H9 (cell line): ENCODE measurements around the gene FAM227B. TPM values are rescaled to one million over a fixed set of nuclear protein-coding genes. Genes with fewer than 3 reads are reported as not detected.

ENCODE experiments used
- DNase-seq: peaks from one replicate; pipeline ENCODE4 v3.0.0-alpha.2; 2017
- H2AFZ ChIP-seq: one replicate; pipeline ENCODE4 v1.6.1; 2013; ENCODE audit warnings: mild to moderate bottlenecking, low read length, control low read depth, moderate library complexity
- H2AK5ac ChIP-seq: 2 replicates; pipeline ENCODE4 v1.6.1; 2013; ENCODE audit warnings: low read length, control low read depth, mixed read lengths; ENCODE audit not compliant: insufficient read length
- H2BK120ac ChIP-seq: one replicate; pipeline ENCODE4 v1.6.1; 2013; ENCODE audit warnings: low read depth, mild to moderate bottlenecking, low read length, control low read depth, inconsistent platforms; ENCODE audit not compliant: poor library complexity, severe bottlenecking
- H2BK12ac ChIP-seq: 2 replicates; pipeline ENCODE4 v1.6.1; 2013; ENCODE audit warnings: low read length, control low read depth, mixed read lengths, low read depth; ENCODE audit not compliant: insufficient read length
- H2BK15ac ChIP-seq: 2 replicates; pipeline ENCODE4 v1.6.1; 2013; ENCODE audit warnings: low read depth, low read length, control low read depth
- H2BK20ac ChIP-seq: one replicate; pipeline ENCODE4 v1.6.1; 2013; ENCODE audit warnings: low read depth, mild to moderate bottlenecking, low read length, control low read depth, inconsistent platforms; ENCODE audit not compliant: poor library complexity, severe bottlenecking
- H2BK5ac ChIP-seq: 2 replicates; pipeline ENCODE4 v1.6.1; 2013; ENCODE audit warnings: low read length, control low read depth, mixed read lengths; ENCODE audit not compliant: insufficient read length
- H3K14ac ChIP-seq: 2 replicates; pipeline ENCODE4 v1.6.1; 2013; ENCODE audit warnings: low read length, control low read depth; ENCODE audit not compliant: insufficient read depth
- H3K18ac ChIP-seq: 2 replicates; pipeline ENCODE4 v1.6.1; 2013; ENCODE audit warnings: low read depth, mild to moderate bottlenecking, mixed read lengths, low read length, control low read depth; ENCODE audit not compliant: insufficient read length
- H3K23ac ChIP-seq: 2 replicates; pipeline ENCODE4 v1.6.1; 2013; ENCODE audit warnings: low read length, control low read depth, mixed read lengths, low read depth; ENCODE audit not compliant: insufficient read length
- H3K23me2 ChIP-seq: 2 replicates; pipeline ENCODE4 v1.6.1; 2013; ENCODE audit warnings: low read depth, mild to moderate bottlenecking, mixed read lengths, low read length, control low read depth; ENCODE audit not compliant: insufficient read length, poor library complexity, severe bottlenecking
- H3K27ac ChIP-seq: 2 replicates; pipeline ENCODE4 v1.5.1; 2013; ENCODE audit warnings: low read length, control low read depth, mixed read lengths, low read depth; ENCODE audit not compliant: insufficient read length
- H3K27me3 ChIP-seq: 2 replicates; pipeline ENCODE4 v1.6.1; 2013; ENCODE audit warnings: low read length, control low read depth, inconsistent platforms; ENCODE audit not compliant: insufficient read depth
- H3K4ac ChIP-seq: 2 replicates; pipeline ENCODE4 v1.6.1; 2013; ENCODE audit warnings: low read depth, mild to moderate bottlenecking, control low read depth, inconsistent platforms, low read length, moderate library complexity
- H3K4me1 ChIP-seq: 2 replicates; pipeline ENCODE4 v1.6.1; 2013; ENCODE audit warnings: low read length, control low read depth, inconsistent platforms; ENCODE audit not compliant: insufficient read depth
- H3K4me2 ChIP-seq: 2 replicates; pipeline ENCODE4 v1.6.1; 2013; ENCODE audit warnings: low read length, control low read depth, mixed read lengths; ENCODE audit not compliant: insufficient read length, insufficient read depth
- H3K56ac ChIP-seq: 2 replicates; pipeline ENCODE4 v1.6.1; 2013; ENCODE audit warnings: low read depth, mild to moderate bottlenecking, mixed read lengths, low read length, control low read depth; ENCODE audit not compliant: insufficient read length
- H3K79me1 ChIP-seq: 2 replicates; pipeline ENCODE4 v1.6.1; 2013; ENCODE audit warnings: low read depth, mild to moderate bottlenecking, moderate library complexity, low read length, control low read depth, inconsistent platforms; ENCODE audit not compliant: insufficient read depth, poor library complexity, severe bottlenecking
- H3K79me2 ChIP-seq: 2 replicates; pipeline ENCODE4 v1.6.1; 2013; ENCODE audit warnings: low read length, control low read depth, inconsistent platforms; ENCODE audit not compliant: insufficient read depth
- H3K9ac ChIP-seq: 2 replicates; pipeline ENCODE4 v1.6.1; 2013; ENCODE audit warnings: low read length, control low read depth, mixed read lengths; ENCODE audit not compliant: insufficient read length; ENCODE audit errors: extremely low read depth
- H3K9me3 ChIP-seq: one replicate; pipeline ENCODE4 v1.6.1; 2013; ENCODE audit warnings: low read depth, low read length, inconsistent platforms; ENCODE audit not compliant: control insufficient read depth
- H3T11ph ChIP-seq: one replicate; pipeline ENCODE4 v1.6.1; 2013; ENCODE audit warnings: mild to moderate bottlenecking, low read length, control low read depth, inconsistent platforms
- H4K20me1 ChIP-seq: one replicate; pipeline ENCODE4 v1.6.1; 2013; ENCODE audit not compliant: control insufficient read depth, insufficient read length, insufficient read depth
- H4K5ac ChIP-seq: 2 replicates; pipeline ENCODE4 v1.6.1; 2013; ENCODE audit warnings: low read depth, mild to moderate bottlenecking, mixed read lengths, low read length, control low read depth; ENCODE audit not compliant: insufficient read length
- H4K8ac ChIP-seq: replicated peaks from 2 replicates; pipeline ENCODE4 v1.6.1; 2013; ENCODE audit warnings: low read length, control low read depth, mixed read lengths, low read depth; ENCODE audit not compliant: insufficient read length
- H4K91ac ChIP-seq: 2 replicates; pipeline ENCODE4 v1.6.1; 2013; ENCODE audit warnings: low read depth, mild to moderate bottlenecking, moderate library complexity, mixed read lengths, low read length, control low read depth; ENCODE audit not compliant: insufficient read length
- H3K27ac Mint-ChIP-seq, 3 experiments: 2 replicates in 2 of 3; 3 replicates in 1 of 3; pipeline ENCODE4 v1.8.0; 2020 to 2021; ENCODE audit warnings: mixed read lengths in 3 of 3, mild to moderate bottlenecking in 1 of 3, moderate library complexity in 1 of 3
- H3K27me3 Mint-ChIP-seq: 2 replicates; pipeline ENCODE4 v1.8.0; 2021; ENCODE audit warnings: low read depth, mild to moderate bottlenecking, moderate library complexity, mixed read lengths
- H3K36me3 Mint-ChIP-seq, 3 experiments: 2 replicates in 2 of 3; 3 replicates in 1 of 3; pipeline ENCODE4 v1.8.0; 2020 to 2021; ENCODE audit warnings: low read depth in 3 of 3, mixed read lengths in 3 of 3; ENCODE audit not compliant: insufficient read depth in 1 of 3
- H3K4me1 Mint-ChIP-seq, 2 experiments: 2 replicates each; pipeline ENCODE4 v1.8.0; 2020; ENCODE audit warnings: mixed read lengths in 2 of 2
- H3K4me3 Mint-ChIP-seq, 2 experiments: 2 replicates in 1 of 2; 3 replicates in 1 of 2; pipeline ENCODE4 v1.8.0; 2020 to 2021; ENCODE audit warnings: mild to moderate bottlenecking in 2 of 2, mixed read lengths in 2 of 2, moderate library complexity in 1 of 2
- H3K9me3 Mint-ChIP-seq, 2 experiments: 2 replicates in 1 of 2; 3 replicates in 1 of 2; pipeline ENCODE4 v1.8.0; 2020; ENCODE audit warnings: mild to moderate bottlenecking in 2 of 2, mixed read lengths in 2 of 2, moderate library complexity in 1 of 2
- WGBS: extraction: QIAGEN DNeasy Blood & Tissue Kit; methylation state at CpG from one replicate; pipeline ENCODE4 v1.1.7; 2013; ENCODE audit warnings: missing lambda C conversion rate, low lambda C conversion rate, mixed read lengths; ENCODE audit not compliant: insufficient read length; ENCODE audit errors: extremely low coverage; 5-methylcytosine and 5-hydroxymethylcytosine counted together
- total RNA-seq: library from RNA; stranded (reverse); gene quantifications from 2 replicates; pipeline ENCODE4 v1.2.1, GENCODE V29; 2021
- TF ChIP-seq, protein P1 (sequence below): fragments of 200-600 bp; sonication (generic); conservative IDR thresholded peaks from 3 replicates; pipeline ENCODE4 v1.8.0; 2021; ENCODE audit warnings: antibody characterized with exemption, mild to moderate bottlenecking

FAM227B gene
- total RNA-seq, 1 experiment from 2014 or later = 5.5 TPM

GRCh38 chr15:49423021-49423420 is 197.6 kb downstream of the FAM227B start, which contains the start of gene FGF7:
FGF7 (plus strand) TSS chr15:49423242; CDS start chr15:49424298, 1,056 bp downstream.
- no peaks in the 10 kb centered on the region for H4K20me1 ChIP-seq
- no peak within 1 kb of the TSS for H4K8ac ChIP-seq
- no peak within 1 kb of the TSS for H2AFZ ChIP-seq
- no peak within 1 kb of the TSS for H2BK20ac ChIP-seq
- no peak for DNase-seq
- H3K79me1 ChIP-seq = no peaks in the 10 kb centered on the region
- H3K27ac ChIP-seq = no peak within 1 kb of the TSS
- H3K4me2 ChIP-seq = no peak within 1 kb of the TSS
- TF ChIP-seq, protein P1, sequence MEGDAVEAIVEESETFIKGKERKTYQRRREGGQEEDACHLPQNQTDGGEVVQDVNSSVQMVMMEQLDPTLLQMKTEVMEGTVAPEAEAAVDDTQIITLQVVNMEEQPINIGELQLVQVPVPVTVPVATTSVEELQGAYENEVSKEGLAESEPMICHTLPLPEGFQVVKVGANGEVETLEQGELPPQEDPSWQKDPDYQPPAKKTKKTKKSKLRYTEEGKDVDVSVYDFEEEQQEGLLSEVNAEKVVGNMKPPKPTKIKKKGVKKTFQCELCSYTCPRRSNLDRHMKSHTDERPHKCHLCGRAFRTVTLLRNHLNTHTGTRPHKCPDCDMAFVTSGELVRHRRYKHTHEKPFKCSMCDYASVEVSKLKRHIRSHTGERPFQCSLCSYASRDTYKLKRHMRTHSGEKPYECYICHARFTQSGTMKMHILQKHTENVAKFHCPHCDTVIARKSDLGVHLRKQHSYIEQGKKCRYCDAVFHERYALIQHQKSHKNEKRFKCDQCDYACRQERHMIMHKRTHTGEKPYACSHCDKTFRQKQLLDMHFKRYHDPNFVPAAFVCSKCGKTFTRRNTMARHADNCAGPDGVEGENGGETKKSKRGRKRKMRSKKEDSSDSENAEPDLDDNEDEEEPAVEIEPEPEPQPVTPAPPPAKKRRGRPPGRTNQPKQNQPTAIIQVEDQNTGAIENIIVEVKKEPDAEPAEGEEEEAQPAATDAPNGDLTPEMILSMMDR = no peak; the same call in 2 of the 3 replicates
- no peaks in the 10 kb centered on the region for H3K27me3 ChIP-seq
- no peak within 1 kb of the TSS for H3K9ac ChIP-seq
- no peak within 1 kb of the TSS for H2BK5ac ChIP-seq
- H3K18ac ChIP-seq = no peak within 1 kb of the TSS
- no peak within 1 kb of the TSS for H3K14ac ChIP-seq
- no CpG with 5 or more reads among the region's 4 CpGs for WGBS
- H3K4me1 ChIP-seq = no peaks in the 10 kb centered on the region; the same call in 1 of the 2 replicates
- no peak within 1 kb of the TSS for H3T11ph ChIP-seq
- Mint-ChIP-seq H3K9me3 (no peaks in the 10 kb centered on the region), H3K27ac (no peak within 1 kb of the TSS), H3K4me1 (peaks cover 3 to 5% of the 10 kb centered on the region in 2 experiments; a peak in 3 of 4 replicates), H3K27me3 (no peaks in the 10 kb centered on the region), H3K4me3 (no peak within 1 kb of the TSS), H3K36me3 (no peaks in the 10 kb centered on the region)
- no peaks in the 10 kb centered on the region for H3K79me2 ChIP-seq
- no peak within 1 kb of the TSS for H2BK12ac ChIP-seq
- no peak within 1 kb of the TSS for H3K23ac ChIP-seq
- H3K56ac ChIP-seq = no peak within 1 kb of the TSS
- H3K23me2 ChIP-seq = no peaks in the 10 kb centered on the region
- no peaks in the 10 kb centered on the region for H3K9me3 ChIP-seq
- no peak within 1 kb of the TSS for H2BK15ac ChIP-seq
- H4K91ac ChIP-seq = no peak within 1 kb of the TSS
- no peak within 1 kb of the TSS for H2BK120ac ChIP-seq
- no peak within 1 kb of the TSS for H4K5ac ChIP-seq
- H2AK5ac ChIP-seq = no peak within 1 kb of the TSS
- H3K4ac ChIP-seq = no peak within 1 kb of the TSS
